IMR-90 (cell line): ENCODE data around the gene EYS. TPM values are rescaled to one million over a fixed set of nuclear protein-coding genes. Genes with fewer than 3 reads are reported as not detected.

Experiments used
- ATAC-seq: fragments of 200-7000 bp; cut with Tn5 transposase; 2 replicates; pipeline ENCODE4 v1.9.1; 2020; ENCODE audit warnings: low read depth, mild to moderate bottlenecking, moderate library complexity
- BruUV-seq: library from RNA; stranded (reverse); fragments of 400-500 nt; replicated peaks from 2 replicates; lab custom pipeline; 2021; lab: Mats Ljungman, UMichigan
- CTCF ChIA-PET: fragments of 300-600 bp; formaldehyde crosslinking; extraction: SDS; loops from one replicate; lab custom pipeline; 2021; ENCODE audit warnings: antibody characterized with exemption; lab: Yijun Ruan, JAX
- POLR2A ChIA-PET: fragments of 300-600 bp; sonication (Branson Sonifier 250); formaldehyde crosslinking; loops from one replicate; lab custom pipeline; 2022; ENCODE audit warnings: antibody characterized with exemption; ENCODE audit not compliant: unreplicated experiment; lab: Charles Lee
- DNase-seq: peaks from one replicate; pipeline ENCODE4 v3.0.0; 2013
- H2AFZ ChIP-seq: replicated peaks from 2 replicates; pipeline ENCODE3; 2013; ENCODE audit warnings: low read length, mild to moderate bottlenecking; ENCODE audit not compliant: poor library complexity
- H2AK5ac ChIP-seq: 2 replicates; pipeline ENCODE4 v1.6.1; 2013; ENCODE audit warnings: low read depth, low read length, inconsistent platforms
- H2AK9ac ChIP-seq: replicated peaks from 2 replicates; pipeline ENCODE3; 2013; ENCODE audit warnings: mild to moderate bottlenecking, low read depth, low read length, moderate library complexity; ENCODE audit not compliant: poor library complexity
- H2BK120ac ChIP-seq: 2 replicates; pipeline ENCODE4 v1.6.1; 2013; ENCODE audit warnings: low read depth, low read length, inconsistent platforms
- H2BK15ac ChIP-seq: 3 replicates; pipeline ENCODE4 v1.6.1; 2013; ENCODE audit warnings: low read depth, low read length, inconsistent platforms
- H2BK20ac ChIP-seq: 2 replicates; pipeline ENCODE4 v1.6.1; 2013; ENCODE audit warnings: low read depth, mild to moderate bottlenecking, inconsistent platforms, low read length, moderate library complexity
- H2BK5ac ChIP-seq: 2 replicates; pipeline ENCODE4 v1.6.1; 2013; ENCODE audit warnings: mild to moderate bottlenecking, low read depth, low read length, inconsistent platforms; ENCODE audit not compliant: poor library complexity, severe bottlenecking
- H3K14ac ChIP-seq: replicated peaks from 2 replicates; pipeline ENCODE4 v1.6.1; 2013; ENCODE audit warnings: low read depth, low read length, inconsistent platforms
- H3K18ac ChIP-seq: 2 replicates; pipeline ENCODE4 v1.6.1; 2013; ENCODE audit warnings: low read depth, low read length, control low read depth
- H3K23ac ChIP-seq: 2 replicates; pipeline ENCODE4 v1.6.1; 2013; ENCODE audit warnings: low read depth, low read length, inconsistent platforms
- H3K27ac ChIP-seq: 2 replicates; pipeline ENCODE4 v1.5.1; 2013; ENCODE audit warnings: mild to moderate bottlenecking, control low read depth, low read length; ENCODE audit not compliant: insufficient read depth
- H3K27me3 ChIP-seq: 2 replicates; pipeline ENCODE4 v1.6.1; 2013; ENCODE audit warnings: low read length; ENCODE audit not compliant: control insufficient read depth, insufficient read depth
- H3K36me3 ChIP-seq: 2 replicates; pipeline ENCODE4 v1.6.1; 2013; ENCODE audit warnings: low read length, mixed read lengths; ENCODE audit not compliant: control insufficient read depth, insufficient read depth
- H3K4ac ChIP-seq: 2 replicates; pipeline ENCODE4 v1.6.1; 2013; ENCODE audit warnings: low read depth, low read length, inconsistent platforms
- H3K4me1 ChIP-seq: 2 replicates; pipeline ENCODE4 v1.6.1; 2013; ENCODE audit warnings: low read length, mixed read lengths; ENCODE audit not compliant: control insufficient read depth, insufficient read depth
- H3K4me2 ChIP-seq: 2 replicates; pipeline ENCODE4 v1.6.1; 2013; ENCODE audit warnings: low read depth, mild to moderate bottlenecking, control low read depth, low read length, moderate library complexity
- H3K4me3 ChIP-seq: 2 replicates; pipeline ENCODE4 v1.5.1; 2013; ENCODE audit warnings: low read depth, mild to moderate bottlenecking, control low read depth, low read length, moderate library complexity; ENCODE audit not compliant: insufficient read depth
- H3K56ac ChIP-seq: 2 replicates; pipeline ENCODE4 v1.6.1; 2013; ENCODE audit warnings: low read length, inconsistent platforms; ENCODE audit not compliant: insufficient read depth; ENCODE audit errors: extremely low read depth
- H3K79me1 ChIP-seq, 2 experiments: 2 replicates each; pipeline ENCODE4 v1.6.1; 2013; ENCODE audit warnings: low read length in 2 of 2, inconsistent platforms in 1 of 2, low read depth in 1 of 2
- H3K9ac ChIP-seq: 2 replicates; pipeline ENCODE4 v1.6.1; 2013; ENCODE audit warnings: low read depth, low read length, control low read depth
- H3K9me1 ChIP-seq: 2 replicates; pipeline ENCODE4 v1.6.1; 2013; ENCODE audit warnings: low read length, inconsistent platforms; ENCODE audit not compliant: insufficient read depth
- H3K9me3 ChIP-seq: 2 replicates; pipeline ENCODE4 v1.6.1; 2013; ENCODE audit warnings: low read length; ENCODE audit not compliant: control insufficient read depth, insufficient read depth
- H4K20me1 ChIP-seq: 2 replicates; pipeline ENCODE4 v1.6.1; 2013; ENCODE audit warnings: low read length, inconsistent platforms; ENCODE audit not compliant: insufficient read depth
- H4K5ac ChIP-seq: 2 replicates; pipeline ENCODE4 v1.6.1; 2013; ENCODE audit warnings: mild to moderate bottlenecking, low read depth, low read length, control low read depth
- H4K8ac ChIP-seq, 2 experiments: 2 replicates each; pipeline ENCODE4 v1.6.1; 2013; ENCODE audit warnings: low read depth in 2 of 2, low read length in 2 of 2, control low read depth in 1 of 2, inconsistent platforms in 1 of 2
- H4K91ac ChIP-seq: 2 replicates; pipeline ENCODE4 v1.6.1; 2013; ENCODE audit warnings: low read depth, low read length, inconsistent platforms; ENCODE audit not compliant: insufficient read depth
- BHLHE40 ChIP-seq: fragments of 150-350 bp; IDR thresholded peaks from 2 replicates; pipeline ENCODE4 v1.6.1; 2016; ENCODE audit warnings: mild to moderate bottlenecking, low read depth, low read length
- CEBPB ChIP-seq: IDR thresholded peaks from 2 replicates; pipeline ENCODE4 v1.6.1; 2012; ENCODE audit warnings: low read depth, low read length, improper control_type of control experiment
- CTCF ChIP-seq: conservative IDR thresholded peaks from 2 replicates; pipeline ENCODE4 v1.5.1; 2012; ENCODE audit warnings: mild to moderate bottlenecking, low read depth, low read length, improper control_type of control experiment
- ELK1 ChIP-seq: fragments of 150-350 bp; IDR thresholded peaks from 2 replicates; pipeline ENCODE4 v1.6.1; 2016; ENCODE audit warnings: low read depth, mild to moderate bottlenecking, low read length, moderate library complexity, borderline replicate concordance
- MAFK ChIP-seq: IDR thresholded peaks from 2 replicates; pipeline ENCODE4 v1.6.1; 2012; ENCODE audit warnings: low read depth, low read length, improper control_type of control experiment
- MAZ ChIP-seq: IDR thresholded peaks from 2 replicates; pipeline ENCODE4 v1.6.1; 2012; ENCODE audit warnings: low read depth, mild to moderate bottlenecking, low read length, improper control_type of control experiment, moderate library complexity, borderline replicate concordance
- MXI1 ChIP-seq: IDR thresholded peaks from 2 replicates; pipeline ENCODE4 v1.6.1; 2012; ENCODE audit warnings: low read depth, mild to moderate bottlenecking, low read length, moderate library complexity, borderline replicate concordance
- NFE2L2 ChIP-seq: fragments of 150-350 bp; IDR thresholded peaks from 2 replicates; pipeline ENCODE4 v1.6.1; 2016; ENCODE audit warnings: low read depth, mild to moderate bottlenecking, low read length
- POLR2A ChIP-seq: IDR thresholded peaks from 2 replicates; pipeline ENCODE4 v1.6.1; 2012; ENCODE audit warnings: mild to moderate bottlenecking, low read depth, low read length
- RAD21 ChIP-seq: IDR thresholded peaks from 2 replicates; pipeline ENCODE4 v1.6.1; 2012; ENCODE audit warnings: low read length, improper control_type of control experiment
- RCOR1 ChIP-seq: IDR thresholded peaks from 2 replicates; pipeline ENCODE4 v1.6.1; 2012; ENCODE audit warnings: mild to moderate bottlenecking, low read length, improper control_type of control experiment; ENCODE audit not compliant: insufficient replicate concordance
- RFX5 ChIP-seq: IDR thresholded peaks from 2 replicates; pipeline ENCODE4 v1.8.0; 2012; ENCODE audit warnings: low read depth, mild to moderate bottlenecking, low read length, moderate library complexity
- SMC3 ChIP-seq: fragments of 150-350 bp; IDR thresholded peaks from 2 replicates; pipeline ENCODE4 v1.6.1; 2016; ENCODE audit warnings: low read depth, mild to moderate bottlenecking, antibody characterized with exemption, low read length, moderate library complexity
- WGBS, 2 experiments: methylation state at CpG; one replicate each; pipeline versions ENCODE4 v1.1.5 to v1.1.7; 2013; ENCODE audit warnings: missing lambda C conversion rate in 2 of 2; ENCODE audit not compliant: insufficient read length in 1 of 2; ENCODE audit errors: extremely low coverage in 2 of 2; 5-methylcytosine and 5-hydroxymethylcytosine counted together
- dilution Hi-C: fragments of 300-500 bp; cut with HindIII; formaldehyde crosslinking; loops from one replicate; pipeline ENCODE4 v1.14.3; 2018; ENCODE audit warnings: low sequenced_read_pairs; ENCODE audit not compliant: unreplicated experiment
- in situ Hi-C: fragments of 300-500 bp; cut with MboI; formaldehyde crosslinking; loops from 3 replicates; pipeline ENCODE4 v1.14.3; 2019; ENCODE audit warnings: low sequenced_read_pairs, inconsistent platforms, mixed read lengths
- intact Hi-C: fragments of 100-400 bp; cut with micrococcal nuclease; formaldehyde crosslinking; loops from 2 replicates; pipeline ENCODE4 v1.10.0; 2022
- polyA plus RNA-seq, 3 experiments: library from polyadenylated mRNA; depleted of rRNA; stranded (reverse); fragments of >200 nt; gene quantifications; 2 replicates each; pipeline ENCODE4 v1.2.3, GENCODE V29; 2012; ENCODE audit warnings: low replicate concordance in 1 of 3
- total RNA-seq: library from RNA; depleted of rRNA; stranded (reverse); fragments of >200 nt; gene quantifications from 2 replicates; pipeline ENCODE4 v1.2.3, GENCODE V29; 2012
- TF ChIP-seq, protein P1 (sequence below): fragments of 150-350 bp; IDR thresholded peaks from 2 replicates; pipeline ENCODE4 v1.6.1; 2017; ENCODE audit warnings: mild to moderate bottlenecking, antibody characterized with exemption, low read length, low read depth

EYS gene
- total and polyA plus RNA-seq, 2 of the 4 experiments (the other 2 are of a cell fraction), result under 0.01 TPM; not detected in 1

GRCh38 chr6:64252256-64252655 is 1454.8 kb downstream of the EYS start:
- DNase-seq (no peak), ATAC-seq (no peak)
- Histone ChIP-seq H3K9me3 (no peaks in the 10 kb centered on the region), H4K91ac (peak overlapping the region; percentile 44; the same call in 1 of the 2 replicates), H2BK120ac (peak overlapping the region; percentile 85), H3K36me3 (no peaks in the 10 kb centered on the region), H3K4ac (peak overlapping the region; percentile 65; the same call in 1 of the 2 replicates), H3K27ac (no peak overlapping the region), H3K79me1 (no peaks in the 10 kb centered on the region), H3K4me3 (no peak overlapping the region), H4K5ac (peak overlapping the region; percentile 12; the same call in 1 of the 2 replicates), H3K4me1 (peaks cover 12% of the 10 kb centered on the region), H3K14ac (peak overlapping the region; percentile 68; the same call in 1 of the 2 replicates), H3K23ac (peak overlapping the region; percentile 66; the same call in 1 of the 2 replicates), H2AFZ (no peak overlapping the region), H3K9ac (no peak overlapping the region), H3K9me1 (peaks cover 5% of the 10 kb centered on the region), H2BK15ac (peak overlapping the region; percentile 82; the same call in 2 of the 3 replicates), H2BK5ac (no peak overlapping the region), H3K27me3 (no peaks in the 10 kb centered on the region), H3K4me2 (no peak overlapping the region), H2BK20ac (peak overlapping the region; percentile 87), H2AK5ac (no peak overlapping the region), H2AK9ac (no peak overlapping the region), H3K18ac (peak overlapping the region; percentile 72; the same call in 1 of the 2 replicates), H3K56ac (no peak overlapping the region), H4K8ac (peak overlapping the region in 1 of 2 experiments; percentile 49; a peak in 1 of 4 replicates), H4K20me1 (no peaks in the 10 kb centered on the region)
- CTCF ChIA-PET, result no interaction called here
- no peak for TF ChIP-seq MAZ
- TF ChIP-seq MXI1, result no peak
- no peak for TF ChIP-seq BHLHE40
- TF ChIP-seq, protein P1, sequence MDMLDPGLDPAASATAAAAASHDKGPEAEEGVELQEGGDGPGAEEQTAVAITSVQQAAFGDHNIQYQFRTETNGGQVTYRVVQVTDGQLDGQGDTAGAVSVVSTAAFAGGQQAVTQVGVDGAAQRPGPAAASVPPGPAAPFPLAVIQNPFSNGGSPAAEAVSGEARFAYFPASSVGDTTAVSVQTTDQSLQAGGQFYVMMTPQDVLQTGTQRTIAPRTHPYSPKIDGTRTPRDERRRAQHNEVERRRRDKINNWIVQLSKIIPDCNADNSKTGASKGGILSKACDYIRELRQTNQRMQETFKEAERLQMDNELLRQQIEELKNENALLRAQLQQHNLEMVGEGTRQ, result no peak
- no peak for TF ChIP-seq ELK1
- TF ChIP-seq MAFK, result no peak
- TF ChIP-seq POLR2A, result no peak
- TF ChIP-seq RFX5, result no peak
- TF ChIP-seq CEBPB, result no peak
- no peak for TF ChIP-seq RAD21
- TF ChIP-seq CTCF, result no peak
- TF ChIP-seq RCOR1, result no peak
- no peak for TF ChIP-seq SMC3
- TF ChIP-seq NFE2L2, result no peak
- POLR2A ChIA-PET, result no interaction called here
- dilution Hi-C loops, result no loop called here
- in situ Hi-C loops, result no loop called here
- WGBS, 2 experiments, result 100% methylated on average over 1 of the region's 2 CpGs; no CpG with 5 or more reads in 1 of the 2 experiments
- no TSS peak for BruUV-seq
- intact Hi-C loops, result no loop called here
